Measurements from ENCODE around the gene GGA1. TPM values are rescaled to one million over a fixed set of nuclear protein-coding genes. Genes with fewer than 3 reads are reported as not detected.

Gene GGA1
- total and polyA plus RNA-seq, 10 of the 15 experiments (the other 5 are each of a cell fraction or from before 2014, with no cell fraction given) = 1.4 to 79.4 (median 44.4) TPM

DNA sequence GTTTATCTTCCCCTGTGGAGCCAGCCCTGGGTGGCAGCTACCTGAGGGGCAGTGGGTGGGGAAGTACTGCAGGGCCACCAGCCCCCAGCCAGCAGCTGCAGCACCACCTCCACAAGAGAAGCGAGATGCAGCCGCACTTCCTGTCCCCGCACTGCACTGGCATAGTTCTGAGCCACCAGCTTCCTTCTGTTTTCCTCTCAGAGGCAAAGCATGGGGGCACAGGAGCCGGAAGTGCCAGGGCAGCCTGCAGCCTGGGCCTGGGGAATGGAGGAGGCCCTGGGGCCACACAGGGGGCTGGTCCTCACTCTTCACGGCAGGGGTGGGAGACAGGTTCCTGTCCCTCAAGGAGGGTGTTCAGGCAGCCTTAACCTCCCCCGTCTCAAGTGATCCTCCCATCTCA is 18.9 kb downstream of the GGA1 start (continued):
- TF ChIP-seq CUX1 (IDR thresholded peaks at IDR 0.05; ENCODE audit: insufficient replicate concordance, low read depth, low read length) = no peak
- TF ChIP-seq BCL11A (IDR thresholded peaks at IDR 0.05; ENCODE audit: low read depth, low read length) = no peak
- TF ChIP-seq RFX5 (IDR thresholded peaks at IDR 0.05; ENCODE audit: low read depth, low read length) = no peak
- TF ChIP-seq CHD4 (IDR thresholded peaks at IDR 0.05) = no peak
- no peak for TF ChIP-seq SUZ12 (IDR thresholded peaks at IDR 0.05; ENCODE audit: unreplicated experiment)

DNA sequence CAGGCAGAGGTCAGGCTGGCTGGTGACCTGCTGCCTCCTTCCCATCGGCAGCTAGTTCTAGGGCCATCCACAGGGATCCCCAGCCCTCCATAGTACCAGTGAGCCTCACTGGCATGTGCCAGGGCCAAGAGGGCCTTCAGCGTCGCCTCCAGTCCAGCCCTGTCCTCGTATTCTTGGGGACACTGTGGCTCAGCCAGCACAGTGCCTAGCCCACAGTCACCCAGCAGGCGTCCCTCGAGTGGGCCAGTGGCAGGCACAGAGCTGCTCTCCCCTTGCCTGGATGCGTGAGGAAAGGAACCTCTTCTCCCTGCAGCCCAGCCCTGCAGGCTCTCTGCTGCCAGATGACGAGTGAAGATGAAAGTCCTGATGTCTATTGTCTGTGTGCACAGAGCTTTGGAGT is 20.2 kb downstream of the GGA1 start:
- ATAC-seq = no peak
- Histone ChIP-seq H3K9ac (ENCODE audit: control insufficient read depth, insufficient read depth, low read length) (no peak overlapping the region), H2AFZ (ENCODE audit: control insufficient read depth, low read depth, low read length) (no peak overlapping the region), H3K4me2 (ENCODE audit: control insufficient read depth, insufficient read depth) (no peak overlapping the region), H3K4me3 (no peak overlapping the region), H3K36me3 (ENCODE audit: control insufficient read depth in 2 of 2, insufficient read depth in 2 of 2, low read length in 1 of 2) (peaks cover 14 to 16% of the 10 kb centered on the region in 2 experiments; a peak in 3 of 4 replicates), H3K9me3 (replicated peaks; ENCODE audit: control insufficient read depth, insufficient read depth, low read length) (no peaks in the 10 kb centered on the region), H3K27me3 (replicated peaks in 1 of 2; ENCODE audit: control insufficient read depth in 2 of 2, insufficient read depth in 2 of 2, low read length in 1 of 2) (no peaks in the 10 kb centered on the region), H3K79me2 (ENCODE audit: control insufficient read depth, insufficient read depth, low read length) (no peaks in the 10 kb centered on the region), H4K20me1 (ENCODE audit: control insufficient read depth, insufficient read depth) (no peaks in the 10 kb centered on the region), H3K4me1 (ENCODE audit: control insufficient read depth, insufficient read depth, low read length) (peaks cover 47% of the 10 kb centered on the region), H3K27ac (ENCODE audit: control insufficient read depth, insufficient read depth) (no peak overlapping the region)
- in situ Hi-C loops (cut with MboI) = loop anchor here (5.0 kb wide), 1 partner anchor 53 kb away; no protein-coding TSS in a partner anchor
- FAIRE-seq = no peak
- TF ChIP-seq CHD4 (IDR thresholded peaks at IDR 0.05) (no peak), NFIC (IDR thresholded peaks at IDR 0.05; ENCODE audit: low read depth, low read length) (no peak), YBX1 (IDR thresholded peaks at IDR 0.05) (no peak), NFYA (IDR thresholded peaks at IDR 0.05; ENCODE audit: borderline replicate concordance, low read depth, low read length) (no peak), MEF2A (IDR thresholded peaks at IDR 0.05; ENCODE audit: insufficient read depth, low read depth, low read length) (no peak)
- TF ChIP-seq, protein P1, sequence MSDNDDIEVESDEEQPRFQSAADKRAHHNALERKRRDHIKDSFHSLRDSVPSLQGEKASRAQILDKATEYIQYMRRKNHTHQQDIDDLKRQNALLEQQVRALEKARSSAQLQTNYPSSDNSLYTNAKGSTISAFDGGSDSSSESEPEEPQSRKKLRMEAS (IDR thresholded peaks at IDR 0.05; ENCODE audit: low read depth, low read length) = no peak
- intact Hi-C loops (cut with micrococcal nuclease; ENCODE audit: unreplicated experiment) = no loop called here
- POLR2A ChIA-PET = interaction anchor here (0.5 to 5.0 kb wide), 7 partner anchors 9 to 148 kb away, joined by 3 to 45 read pairs (median 5); partner anchors contain the start of genes LGALS1, PDXP and SH3BP1
- BruUV-seq (replicated peaks) = no TSS peak
- RAD21 ChIA-PET (ENCODE audit: unreplicated experiment) = interaction anchor here (1.4 to 7.1 kb wide), 2 partner anchors 13 to 53 kb away, joined by 4 to 76 read pairs; partner anchors contain the start of gene SH3BP1
- SMC1A ChIA-PET (ENCODE audit: uncharacterized antibody, unreplicated experiment) = interaction anchor here (1.1 to 5.9 kb wide), 2 partner anchors 13 to 47 kb away, joined by 5 to 69 read pairs; partner anchors contain the start of genes LGALS1 and SH3BP1
- no peak for DNase-seq (ENCODE audit: low read depth, low spot score)
- 96% methylated on average over 8 of the region's 8 CpGs for WGBS (ENCODE audit: insufficient coverage, insufficient replicate concordance, low lambda C conversion rate, missing lambda C conversion rate)
- CTCF ChIA-PET = interaction anchor here (7.5 to 14.9 kb wide), 4 partner anchors 12 to 52 kb away, joined by 63 to 275 read pairs (median 156); partner anchors contain the start of genes GGA1, LGALS1, NOL12 and PDXP

Data from GM12878 (cell line).